Tibial nerve (tissue), 3 donors: Measurements from ENCODE around the gene PSPN.

Source experiments
- POLR2A ChIP-seq, 2 donors: fragments of 450-650 bp; IDR thresholded peaks; one replicate each; pipeline ENCODE4 v1.6.1; 2017; ENCODE audit warnings: antibody characterized with exemption in 2 of 2, mild to moderate bottlenecking in 2 of 2, moderate library complexity in 2 of 2
- TF ChIP-seq, protein P1 (sequence below), 5 experiments: fragments of 200-600 bp in 3 of 5; fragments of 450-650 bp in 2 of 5; sonication (generic) in 3 of 5; IDR thresholded peaks; one replicate each; pipeline ENCODE4 v1.5.1; 2016 to 2019; ENCODE audit warnings: antibody characterized with exemption in 5 of 5, mild to moderate bottlenecking in 3 of 5, moderate library complexity in 2 of 5

DNA sequence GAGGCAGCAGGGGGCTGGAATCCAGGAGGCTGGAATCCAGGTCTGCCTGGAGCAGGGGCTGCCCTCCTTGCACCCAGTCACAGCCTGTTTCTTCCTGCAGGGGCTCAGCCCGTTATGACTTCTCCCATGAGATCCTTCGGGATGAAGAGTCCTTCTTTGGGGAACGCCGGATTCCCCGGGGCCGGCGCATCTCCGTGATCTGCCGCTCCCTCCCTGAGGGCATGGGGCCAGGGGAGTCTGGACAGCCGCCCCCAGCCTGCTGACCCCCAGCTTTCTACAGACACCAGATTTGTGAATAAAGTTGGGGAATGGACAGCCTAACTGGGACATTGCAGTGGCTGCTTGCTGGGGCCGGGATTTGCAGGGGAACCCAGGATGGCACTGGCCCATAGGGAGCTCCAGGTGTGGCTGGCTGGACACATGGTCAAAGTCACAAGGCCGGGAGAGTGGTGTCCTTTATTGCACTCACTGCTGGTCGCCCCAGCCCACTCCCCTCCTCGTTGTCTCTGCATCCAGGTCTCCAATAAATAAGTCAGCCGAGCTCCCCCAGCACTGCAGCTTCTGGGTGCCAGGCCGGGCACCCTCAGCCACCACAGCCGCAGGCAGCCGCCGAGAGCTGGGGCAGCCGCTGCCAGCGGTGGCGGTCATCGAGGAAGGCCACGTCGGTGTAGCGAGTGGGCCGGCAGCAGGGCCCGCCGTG is 872 bp downstream of the PSPN start:
- TF ChIP-seq, protein P1, sequence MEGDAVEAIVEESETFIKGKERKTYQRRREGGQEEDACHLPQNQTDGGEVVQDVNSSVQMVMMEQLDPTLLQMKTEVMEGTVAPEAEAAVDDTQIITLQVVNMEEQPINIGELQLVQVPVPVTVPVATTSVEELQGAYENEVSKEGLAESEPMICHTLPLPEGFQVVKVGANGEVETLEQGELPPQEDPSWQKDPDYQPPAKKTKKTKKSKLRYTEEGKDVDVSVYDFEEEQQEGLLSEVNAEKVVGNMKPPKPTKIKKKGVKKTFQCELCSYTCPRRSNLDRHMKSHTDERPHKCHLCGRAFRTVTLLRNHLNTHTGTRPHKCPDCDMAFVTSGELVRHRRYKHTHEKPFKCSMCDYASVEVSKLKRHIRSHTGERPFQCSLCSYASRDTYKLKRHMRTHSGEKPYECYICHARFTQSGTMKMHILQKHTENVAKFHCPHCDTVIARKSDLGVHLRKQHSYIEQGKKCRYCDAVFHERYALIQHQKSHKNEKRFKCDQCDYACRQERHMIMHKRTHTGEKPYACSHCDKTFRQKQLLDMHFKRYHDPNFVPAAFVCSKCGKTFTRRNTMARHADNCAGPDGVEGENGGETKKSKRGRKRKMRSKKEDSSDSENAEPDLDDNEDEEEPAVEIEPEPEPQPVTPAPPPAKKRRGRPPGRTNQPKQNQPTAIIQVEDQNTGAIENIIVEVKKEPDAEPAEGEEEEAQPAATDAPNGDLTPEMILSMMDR (IDR thresholded peaks at IDR 0.05) = no peak
- no peak for TF ChIP-seq POLR2A (IDR thresholded peaks at IDR 0.05)
